Measurements from ENCODE around the gene ZNF3.

- TF ChIP-seq REST (IDR thresholded peaks at IDR 0.05; ENCODE audit: insufficient read depth in 1 of 2, low read depth in 2 of 2, low read length in 2 of 2) (no peak), POLR2AphosphoS5 (IDR thresholded peaks at IDR 0.05; ENCODE audit: low read depth, low read length) (no peak)
Observed at GRCh38 chr7:100080907-100081534, 502 bp downstream of the ZNF3 start.
